ENCODE results near the gene PSAPL1.

The PSAPL1 gene

GRCh38 chr4:7451434-7451789 lies 16.7 kb upstream of the PSAPL1 start:
- no peak for DNase-seq (ENCODE audit: low read depth)
- H3K4me3 ChIP-seq (ENCODE audit: low read depth, low read length) = no peak overlapping the region
- no peak for TF ChIP-seq CTCF (conservative IDR thresholded peaks at IDR 0.05; ENCODE audit: low read depth, low read length)

- no peak for DNase-seq (ENCODE audit: low read depth)
- TF ChIP-seq CTCF (conservative IDR thresholded peaks at IDR 0.05; ENCODE audit: low read depth, low read length) = no peak
These were observed 16.2 kb upstream of the PSAPL1 start for GRCh38 chr4:7450775-7451433.

GRCh38 chr4:7448036-7448435 lies 13.3 kb upstream of the PSAPL1 start:
- no peak for DNase-seq (ENCODE audit: low read depth)
- no peak overlapping the region for H3K4me3 ChIP-seq (ENCODE audit: low read depth, low read length)
- no peak for TF ChIP-seq CTCF (conservative IDR thresholded peaks at IDR 0.05; ENCODE audit: low read depth, low read length)

More at GRCh38 chr4:7450775-7451433, 16.2 kb upstream of the PSAPL1 start:
- no peak overlapping the region for H3K4me3 ChIP-seq (ENCODE audit: low read depth, low read length)

GRCh38 chr4:7447236-7447635 lies 12.5 kb upstream of the PSAPL1 start:
- no peak for TF ChIP-seq CTCF (conservative IDR thresholded peaks at IDR 0.05; ENCODE audit: low read depth, low read length)
- H3K4me3 ChIP-seq (ENCODE audit: low read depth, low read length) = no peak overlapping the region
- DNase-seq (ENCODE audit: low read depth) = no peak

GRCh38 chr4:7444731-7445130 lies 10.0 kb upstream of the PSAPL1 start:
- no peak for TF ChIP-seq CTCF (conservative IDR thresholded peaks at IDR 0.05; ENCODE audit: low read depth, low read length)
- no peak for DNase-seq (ENCODE audit: low read depth)

GRCh38 chr4:7444314-7444713 lies 9.6 kb upstream of the PSAPL1 start:
- no peak for DNase-seq (ENCODE audit: low read depth)
- no peak overlapping the region for H3K4me3 ChIP-seq (ENCODE audit: low read depth, low read length)
- TF ChIP-seq CTCF (conservative IDR thresholded peaks at IDR 0.05; ENCODE audit: low read depth, low read length) = no peak

More at GRCh38 chr4:7444731-7445130, 10.0 kb upstream of the PSAPL1 start:
- H3K4me3 ChIP-seq (ENCODE audit: low read depth, low read length) = no peak overlapping the region

GRCh38 chr4:7442574-7443162 lies 7.9 kb upstream of the PSAPL1 start:
- no peak for DNase-seq (ENCODE audit: low read depth)
- no peak overlapping the region for H3K4me3 ChIP-seq (ENCODE audit: low read depth, low read length)
- no peak for TF ChIP-seq CTCF (conservative IDR thresholded peaks at IDR 0.05; ENCODE audit: low read depth, low read length)

All from choroid plexus epithelial cell (primary cell).